Loucy (cell line): ENCODE measurements around the gene FBXW8.

Source experiments
- H2AFZ ChIP-seq: fragments of 200-600 bp; sonication (generic); 2 replicates; pipeline ENCODE4 v1.6.0; 2016; ENCODE audit warnings: antibody characterized with exemption, mild to moderate bottlenecking, low read length, moderate library complexity
- H3F3A ChIP-seq: fragments of 200-600 bp; 2 replicates; pipeline ENCODE4 v1.6.0; 2016; ENCODE audit warnings: antibody characterized with exemption, low read depth, mild to moderate bottlenecking
- H3K27me3 ChIP-seq: fragments of 200-600 bp; sonication (generic); 2 replicates; pipeline ENCODE4 v1.6.1; 2014; ENCODE audit warnings: low read length, mild to moderate bottlenecking; ENCODE audit not compliant: insufficient read depth, poor library complexity, severe bottlenecking
- H3K36me3 ChIP-seq: fragments of 200-600 bp; sonication (generic); 2 replicates; pipeline ENCODE4 v1.6.1; 2016; ENCODE audit warnings: low read length; ENCODE audit not compliant: insufficient read depth
- H3K4me1 ChIP-seq: fragments of 200-600 bp; sonication (generic); 2 replicates; pipeline ENCODE4 v1.5.1; 2014; ENCODE audit warnings: low read length, mild to moderate bottlenecking; ENCODE audit not compliant: insufficient read depth, poor library complexity, severe bottlenecking
- H3K4me2 ChIP-seq: fragments of 200-600 bp; sonication (generic); 2 replicates; pipeline ENCODE4 v1.6.0; 2014; ENCODE audit warnings: antibody characterized with exemption, low read length, low read depth, mild to moderate bottlenecking; ENCODE audit not compliant: poor library complexity, severe bottlenecking
- H3K4me3 ChIP-seq: fragments of 200-600 bp; sonication (generic); 2 replicates; pipeline ENCODE4 v1.5.1; 2014; ENCODE audit warnings: low read length, mild to moderate bottlenecking, mixed read lengths; ENCODE audit not compliant: poor library complexity, severe bottlenecking
- H3K79me2 ChIP-seq: fragments of 200-600 bp; sonication (generic); 2 replicates; pipeline ENCODE4 v1.6.1; 2014; ENCODE audit warnings: low read length; ENCODE audit not compliant: insufficient read depth
- H3K9ac ChIP-seq: fragments of 200-600 bp; sonication (generic); 2 replicates; pipeline ENCODE4 v1.6.0; 2014; ENCODE audit warnings: mild to moderate bottlenecking, low read depth, low read length, moderate library complexity; ENCODE audit not compliant: poor library complexity, severe bottlenecking
- H3K9me2 ChIP-seq: fragments of 200-600 bp; sonication (generic); replicated peaks from 2 replicates; pipeline ENCODE4 v1.6.1; 2016; ENCODE audit warnings: low read depth, low read length, mixed read lengths
- H3K9me3 ChIP-seq: fragments of 200-600 bp; sonication (generic); 2 replicates; pipeline ENCODE4 v1.6.1; 2014; ENCODE audit warnings: mild to moderate bottlenecking, antibody characterized with exemption, low read length, low read depth; ENCODE audit not compliant: insufficient read depth
- H4K20me1 ChIP-seq: fragments of 200-600 bp; sonication (generic); 2 replicates; pipeline ENCODE4 v1.6.0; 2014; ENCODE audit warnings: antibody characterized with exemption, low read length, mild to moderate bottlenecking; ENCODE audit not compliant: insufficient read depth, poor library complexity, severe bottlenecking
- EZH2phosphoT487 ChIP-seq: fragments of 200-600 bp; IDR thresholded peaks from 2 replicates; pipeline ENCODE4 v1.6.1; 2018; ENCODE audit warnings: antibody characterized with exemption, mild to moderate bottlenecking, moderate library complexity, borderline replicate concordance
- TF ChIP-seq, protein P1 (sequence below): fragments of 200-600 bp; sonication (generic); conservative IDR thresholded peaks from 2 replicates; pipeline ENCODE4 v1.5.1; 2014; ENCODE audit warnings: mild to moderate bottlenecking, antibody characterized with exemption, low read length

FBXW8 gene

GRCh38 chr12:116896411-116896924 is 14.3 kb upstream of the FBXW8 start:
- H3K27me3 ChIP-seq, result no peaks in the 10 kb centered on the region
- H3K4me3 ChIP-seq, result no peak overlapping the region
- H3K36me3 ChIP-seq, result no peaks in the 10 kb centered on the region
- H4K20me1 ChIP-seq, result no peaks in the 10 kb centered on the region
- no peak overlapping the region for H3K9ac ChIP-seq
- no peak overlapping the region for H3K4me2 ChIP-seq
- H2AFZ ChIP-seq, result no peak overlapping the region
- H3F3A ChIP-seq, result no peaks in the 10 kb centered on the region
- H3K79me2 ChIP-seq, result no peaks in the 10 kb centered on the region
- TF ChIP-seq, protein P1, sequence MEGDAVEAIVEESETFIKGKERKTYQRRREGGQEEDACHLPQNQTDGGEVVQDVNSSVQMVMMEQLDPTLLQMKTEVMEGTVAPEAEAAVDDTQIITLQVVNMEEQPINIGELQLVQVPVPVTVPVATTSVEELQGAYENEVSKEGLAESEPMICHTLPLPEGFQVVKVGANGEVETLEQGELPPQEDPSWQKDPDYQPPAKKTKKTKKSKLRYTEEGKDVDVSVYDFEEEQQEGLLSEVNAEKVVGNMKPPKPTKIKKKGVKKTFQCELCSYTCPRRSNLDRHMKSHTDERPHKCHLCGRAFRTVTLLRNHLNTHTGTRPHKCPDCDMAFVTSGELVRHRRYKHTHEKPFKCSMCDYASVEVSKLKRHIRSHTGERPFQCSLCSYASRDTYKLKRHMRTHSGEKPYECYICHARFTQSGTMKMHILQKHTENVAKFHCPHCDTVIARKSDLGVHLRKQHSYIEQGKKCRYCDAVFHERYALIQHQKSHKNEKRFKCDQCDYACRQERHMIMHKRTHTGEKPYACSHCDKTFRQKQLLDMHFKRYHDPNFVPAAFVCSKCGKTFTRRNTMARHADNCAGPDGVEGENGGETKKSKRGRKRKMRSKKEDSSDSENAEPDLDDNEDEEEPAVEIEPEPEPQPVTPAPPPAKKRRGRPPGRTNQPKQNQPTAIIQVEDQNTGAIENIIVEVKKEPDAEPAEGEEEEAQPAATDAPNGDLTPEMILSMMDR, result no peak
- TF ChIP-seq EZH2phosphoT487, result no peak
- H3K4me1 ChIP-seq, result no peaks in the 10 kb centered on the region
- no peaks in the 10 kb centered on the region for H3K9me2 ChIP-seq
- no peaks in the 10 kb centered on the region for H3K9me3 ChIP-seq

DNA sequence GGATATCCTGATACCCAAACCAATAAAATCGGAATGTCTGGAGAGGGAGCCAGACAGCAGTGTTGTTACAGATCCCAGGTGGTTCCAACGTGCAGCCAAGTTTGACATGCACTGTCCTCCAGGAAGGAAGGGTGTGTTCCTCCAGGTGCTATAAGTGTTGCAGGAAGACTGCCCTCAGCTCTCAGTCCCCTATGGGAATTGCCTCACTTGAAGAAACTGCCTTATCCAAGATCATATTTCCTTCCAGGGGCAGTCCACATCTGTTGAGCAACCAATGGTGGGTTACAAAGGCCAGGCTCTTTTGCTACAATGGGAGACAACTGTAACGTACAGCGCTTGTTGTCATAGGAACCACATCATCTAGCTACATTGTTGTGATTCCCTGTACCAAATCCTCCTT is 13.3 kb upstream of the FBXW8 start:
- Histone ChIP-seq H3F3A (no peaks in the 10 kb centered on the region), H3K36me3 (no peaks in the 10 kb centered on the region), H3K4me3 (no peak overlapping the region), H3K79me2 (no peaks in the 10 kb centered on the region), H3K4me2 (no peak overlapping the region), H4K20me1 (no peaks in the 10 kb centered on the region), H3K27me3 (no peaks in the 10 kb centered on the region), H3K9me3 (no peaks in the 10 kb centered on the region), H2AFZ (no peak overlapping the region), H3K9ac (no peak overlapping the region), H3K4me1 (no peaks in the 10 kb centered on the region), H3K9me2 (no peaks in the 10 kb centered on the region)
- no peak for TF ChIP-seq EZH2phosphoT487
- TF ChIP-seq, protein P1, result no peak

DNA sequence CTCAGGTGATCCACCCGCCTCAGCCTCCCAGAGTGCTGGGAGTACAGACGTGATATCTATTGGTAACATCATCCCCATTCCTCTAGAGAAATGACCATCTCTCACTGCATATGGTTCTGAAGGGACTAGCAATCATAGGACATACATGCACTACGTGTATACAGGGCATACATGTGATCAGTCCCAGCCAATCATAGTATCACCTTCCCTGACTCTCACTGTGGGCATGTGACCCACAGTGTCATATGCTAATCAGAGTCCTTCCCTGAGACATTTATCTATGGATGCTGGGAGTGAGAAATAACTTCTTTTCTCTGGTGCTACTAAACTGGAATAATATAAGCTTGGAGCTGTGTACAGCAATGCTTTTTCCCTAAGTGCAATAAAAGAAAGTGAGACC is 12.1 kb upstream of the FBXW8 start:
- Histone ChIP-seq H3K9me2 (no peaks in the 10 kb centered on the region), H3F3A (no peaks in the 10 kb centered on the region), H3K9ac (no peak overlapping the region), H3K79me2 (no peaks in the 10 kb centered on the region), H3K4me3 (no peak overlapping the region), H2AFZ (no peak overlapping the region), H4K20me1 (no peaks in the 10 kb centered on the region), H3K9me3 (no peaks in the 10 kb centered on the region), H3K4me1 (no peaks in the 10 kb centered on the region), H3K4me2 (no peak overlapping the region), H3K36me3 (no peaks in the 10 kb centered on the region), H3K27me3 (no peaks in the 10 kb centered on the region)
- no peak for TF ChIP-seq EZH2phosphoT487
- TF ChIP-seq, protein P1, result no peak
